GM18508 (cell line): ENCODE data around the gene CCM2.

Source experiments
- ATAC-seq: cut with Tn5 transposase; IDR thresholded peaks from one replicate; pipeline ENCODE4 v1.9.1; 2021; ENCODE audit warnings: moderate number of reproducible peaks; ENCODE audit not compliant: insufficient read depth, unreplicated experiment

Gene CCM2

DNA sequence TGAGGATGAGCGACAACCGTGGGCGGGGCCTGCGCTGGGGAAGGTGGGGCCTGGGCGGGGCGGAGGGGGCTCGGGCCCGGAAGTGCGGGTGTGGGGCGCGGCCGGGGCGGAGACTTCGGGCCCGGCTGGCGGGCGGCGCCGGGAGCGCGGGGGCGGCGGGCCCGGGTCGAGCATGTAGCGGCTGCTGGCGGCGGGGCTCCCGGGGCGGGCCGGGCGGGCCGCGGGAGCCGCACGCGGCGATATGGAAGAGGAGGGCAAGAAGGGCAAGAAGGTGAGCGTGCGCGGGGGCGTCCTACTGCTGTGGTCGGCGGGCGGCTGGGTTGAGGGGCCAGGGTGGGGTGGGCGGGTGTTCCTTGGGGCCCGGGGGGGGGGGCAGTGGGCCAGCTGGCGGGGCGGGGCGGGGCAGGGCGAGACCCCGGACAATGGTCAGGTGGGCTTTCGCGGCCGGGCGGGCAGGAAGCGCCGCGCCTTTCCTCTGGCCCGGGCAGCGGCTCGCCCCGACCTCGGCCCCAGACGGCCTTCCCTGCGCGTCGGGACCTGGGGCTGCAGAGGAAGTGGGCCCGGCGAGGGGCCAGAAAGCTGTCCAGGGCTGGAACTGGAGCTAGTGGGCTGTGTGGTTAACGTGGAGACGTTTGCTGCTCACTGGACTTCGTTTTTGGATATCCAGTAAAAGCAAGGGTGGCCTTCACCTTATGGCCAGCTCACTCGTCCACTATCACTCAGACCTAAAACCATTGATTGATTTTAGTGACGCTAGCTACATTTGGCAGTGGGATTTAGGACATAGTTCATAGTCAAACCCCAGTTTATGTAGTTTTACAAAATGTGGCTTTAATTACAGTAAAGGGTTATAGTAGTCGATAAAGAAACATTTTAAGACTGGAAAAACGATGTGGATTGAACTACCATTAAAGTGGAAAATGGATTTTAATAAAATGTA is at the start of gene CCM2:
TSS of gene CCM2 (plus strand) at position 109 of the 940 bp plus-strand sequence. CDS start at position 242, 133 bp downstream.
- no peak for ATAC-seq

DNA sequence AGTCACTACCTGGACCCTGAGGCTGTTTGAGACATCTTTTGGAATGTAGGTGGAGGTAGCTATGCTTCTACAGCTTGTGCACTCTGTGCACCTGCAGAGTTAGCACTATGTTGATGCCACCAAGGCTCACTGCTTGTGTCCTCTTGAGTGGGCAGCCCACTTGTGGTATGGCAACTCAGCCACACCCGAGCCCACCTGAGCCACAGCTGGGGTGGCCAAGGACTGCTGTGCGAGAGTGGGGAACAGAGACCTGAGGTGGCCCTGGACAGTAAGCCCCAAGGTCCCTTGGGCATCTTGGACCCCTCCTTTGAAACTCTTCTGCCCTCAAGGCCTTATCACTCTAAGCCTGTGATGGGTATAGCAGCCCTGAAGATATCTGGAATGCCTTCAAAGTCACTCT is 46.8 kb upstream of the CCM2 start:
- no peak for ATAC-seq

DNA sequence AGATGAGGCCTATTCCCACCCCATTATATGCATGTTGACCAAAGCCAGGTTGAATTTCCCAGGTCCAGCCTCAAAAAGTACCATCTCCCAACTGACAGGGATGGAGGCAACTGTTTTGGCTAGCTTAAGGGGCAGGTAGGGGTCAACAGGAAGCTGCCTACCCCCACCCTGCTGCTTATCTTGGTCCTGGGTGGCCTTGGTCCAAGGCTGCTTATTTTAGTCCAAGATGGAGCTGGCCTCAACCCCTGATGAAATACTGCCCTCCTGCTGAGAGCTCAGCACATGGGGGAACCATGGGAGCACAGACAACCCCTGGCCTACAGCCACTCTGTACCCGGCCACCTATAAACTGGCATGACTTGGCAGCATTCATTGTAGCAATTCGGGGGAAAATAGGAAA is 44.3 kb upstream of the CCM2 start:
- no peak for ATAC-seq

DNA sequence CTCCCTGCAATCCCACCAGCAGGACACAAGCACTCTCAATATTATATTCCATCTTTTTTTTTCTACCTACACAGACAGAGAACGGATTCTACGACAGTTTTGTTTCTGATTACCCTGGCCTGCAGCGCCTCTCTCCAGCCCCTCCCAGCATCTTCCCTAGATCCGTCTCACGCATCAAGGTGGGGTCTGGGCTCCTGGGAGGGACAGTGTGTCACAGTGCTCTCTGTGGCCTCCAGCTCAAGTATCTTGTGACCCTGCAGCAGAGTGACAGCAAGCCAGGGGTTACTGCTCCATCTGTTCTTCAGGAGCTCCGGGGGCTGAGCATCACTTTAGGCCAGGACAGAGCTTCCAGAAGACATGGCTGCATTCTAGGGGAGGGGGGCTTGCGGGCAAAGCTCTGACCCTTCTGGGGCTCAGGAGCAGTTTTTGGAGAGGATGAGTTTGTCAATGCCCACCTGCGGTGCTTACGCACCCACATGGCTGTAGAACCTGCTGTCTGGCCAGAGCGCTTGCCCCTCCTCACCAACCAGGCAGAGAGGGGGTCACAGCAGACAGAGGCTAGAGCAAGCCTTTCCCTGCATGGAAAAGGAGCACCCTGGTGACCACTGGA is 43.7 kb upstream of the CCM2 start:
- ATAC-seq = no peak

DNA sequence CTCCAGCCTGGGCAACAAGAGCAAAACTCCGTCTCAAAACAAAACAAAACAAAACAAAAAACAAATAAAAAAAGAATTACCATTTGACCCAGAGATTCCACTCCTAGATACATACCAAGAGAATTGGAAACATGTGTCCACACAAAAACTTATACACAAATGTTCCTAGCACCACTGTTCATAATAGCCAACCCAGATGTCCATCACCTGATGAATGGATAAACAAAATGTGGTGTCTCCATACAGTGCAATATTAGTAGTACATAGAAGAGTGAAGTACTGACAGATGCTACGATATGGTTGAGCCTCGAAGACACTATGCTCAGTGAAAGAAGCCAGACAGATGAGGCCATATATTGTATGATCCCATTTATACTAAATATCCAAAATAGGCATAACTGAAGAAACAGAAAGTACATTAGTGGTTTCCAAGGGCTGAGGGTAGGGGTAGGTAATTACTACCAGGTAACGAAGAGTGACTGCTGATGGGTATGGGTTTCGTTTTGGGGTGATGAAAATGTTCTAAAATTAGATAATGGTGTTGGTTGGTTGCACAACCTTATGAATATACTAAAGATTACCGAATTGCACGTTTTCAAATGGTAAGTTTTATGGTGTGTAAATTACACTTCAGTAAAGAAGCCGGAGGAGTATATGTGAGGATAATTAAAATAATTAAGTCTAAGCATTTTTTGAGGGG is 41.2 kb upstream of the CCM2 start:
- no peak for ATAC-seq

DNA sequence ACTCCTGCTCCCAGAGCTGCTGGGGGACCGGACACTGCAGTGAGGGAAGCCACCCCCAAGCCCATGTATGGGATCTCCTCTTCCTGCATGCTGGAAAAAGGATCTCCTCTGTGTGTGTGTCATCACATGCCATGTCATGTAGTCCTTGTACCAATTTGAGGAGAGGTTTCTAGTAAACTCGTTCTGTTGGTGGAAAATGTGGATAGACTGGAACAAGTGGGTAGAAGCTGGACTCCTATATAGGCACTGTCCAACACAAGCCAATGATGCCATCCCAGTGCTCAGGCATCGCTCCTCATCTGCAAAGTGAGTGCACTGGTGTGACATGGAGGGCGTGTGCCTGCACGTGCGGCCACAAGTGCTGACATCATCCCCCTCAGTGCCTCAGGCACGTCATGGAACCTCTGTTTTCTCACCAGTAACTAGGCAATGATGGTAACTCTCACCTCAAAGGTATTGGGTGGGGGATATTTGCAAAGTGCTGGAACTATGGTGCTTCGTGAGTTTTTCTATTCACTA is 40.5 kb upstream of the CCM2 start:
- ATAC-seq = no peak

DNA sequence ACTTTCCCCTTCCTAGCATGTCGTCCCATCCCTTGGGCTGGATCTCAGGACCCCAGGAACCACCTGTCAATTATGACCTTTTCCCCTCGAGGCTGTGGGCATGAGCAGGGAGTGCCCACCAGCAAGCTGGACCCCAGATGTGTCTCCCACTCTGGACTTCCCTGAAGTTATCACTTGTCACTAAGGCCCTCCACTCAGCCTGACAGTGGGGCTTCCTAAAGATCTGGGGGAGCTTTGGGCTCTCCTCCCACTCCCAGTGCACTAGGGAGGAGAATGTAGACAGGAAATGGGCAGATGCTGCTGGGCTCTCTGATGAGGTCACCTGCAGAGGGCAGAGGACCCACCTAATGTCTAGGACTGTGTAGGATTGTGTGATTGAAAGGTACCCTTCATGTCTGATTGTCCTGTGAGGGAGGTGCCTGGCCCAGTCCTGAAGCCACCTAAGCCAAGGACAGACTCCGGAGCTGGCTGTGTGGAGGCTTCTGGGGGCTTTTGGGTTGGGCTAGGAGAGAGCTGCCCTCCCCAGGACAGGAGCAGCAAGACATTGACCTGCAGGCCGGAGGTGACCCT is 39.9 kb upstream of the CCM2 start:
- no peak for ATAC-seq

DNA sequence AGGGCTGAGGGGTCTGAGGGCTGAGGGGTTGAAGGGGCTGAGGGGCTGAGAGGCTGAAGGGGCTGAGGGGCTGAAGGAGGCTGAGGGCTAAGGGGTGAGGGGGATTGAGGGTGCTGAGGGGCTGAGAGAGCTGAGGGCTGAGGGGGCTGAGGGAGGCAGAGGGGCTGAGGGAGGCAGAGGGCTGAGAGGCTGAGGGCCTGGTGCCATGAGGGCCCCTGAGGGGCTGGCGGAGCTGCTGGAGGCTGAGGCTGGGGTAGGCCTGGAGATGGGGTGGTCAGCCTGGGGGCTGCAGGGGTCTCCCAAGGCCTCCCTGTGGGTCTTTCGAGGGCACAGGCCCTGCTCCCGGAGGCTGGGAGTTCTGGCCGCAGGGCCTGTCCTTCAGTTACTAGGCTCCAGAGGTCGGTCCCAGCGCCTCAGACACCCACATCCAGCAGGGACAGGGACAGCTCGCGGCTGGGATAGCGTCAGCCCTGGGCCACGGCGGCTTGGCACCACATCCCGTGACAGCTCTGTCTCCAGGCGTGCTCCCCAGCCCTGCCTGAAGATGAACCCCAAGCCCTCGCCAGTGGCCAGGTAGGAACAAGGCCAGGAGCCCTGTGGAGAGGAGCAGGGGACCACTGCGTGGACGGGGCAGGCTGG is 38.0 kb upstream of the CCM2 start:
- no peak for ATAC-seq

DNA sequence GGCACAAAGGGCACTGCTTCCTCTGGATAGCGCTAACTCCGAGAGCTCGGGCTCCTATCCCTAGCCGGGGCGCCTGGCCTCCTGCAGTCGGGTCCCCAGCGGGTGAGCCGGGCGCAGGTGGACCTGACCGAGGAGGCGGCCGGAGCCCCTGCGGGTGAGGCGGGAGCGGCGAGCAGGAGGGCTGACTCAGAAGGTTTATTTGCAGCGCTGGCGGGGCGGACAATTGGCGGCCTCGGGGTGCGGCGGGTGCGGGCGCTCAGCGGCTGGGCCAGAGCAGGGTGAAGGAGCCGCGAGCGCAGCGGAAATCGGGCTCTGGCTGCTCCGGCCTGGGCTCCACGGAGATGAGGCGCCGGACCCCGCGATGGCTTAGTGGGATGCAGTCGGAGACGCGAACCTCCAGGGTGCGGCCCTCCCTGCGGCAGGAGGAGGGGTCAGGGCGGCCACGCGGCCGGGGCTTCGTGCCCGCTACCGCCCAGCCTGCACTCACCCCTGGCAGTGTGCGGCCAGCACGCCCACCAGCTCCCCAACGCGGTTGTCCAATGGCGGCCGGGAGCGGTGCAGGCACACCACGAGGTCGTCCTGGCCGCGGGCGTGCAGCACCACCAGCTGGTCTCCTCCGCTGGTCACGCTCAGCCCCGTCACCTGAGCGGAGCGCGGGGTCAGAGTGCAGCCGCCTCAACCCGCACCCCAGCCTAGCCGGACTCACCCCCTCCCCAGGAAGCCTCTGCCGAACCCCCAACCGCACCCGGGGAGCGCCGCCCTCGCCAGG is 37.3 kb upstream of the CCM2 start:
- no peak for ATAC-seq

DNA sequence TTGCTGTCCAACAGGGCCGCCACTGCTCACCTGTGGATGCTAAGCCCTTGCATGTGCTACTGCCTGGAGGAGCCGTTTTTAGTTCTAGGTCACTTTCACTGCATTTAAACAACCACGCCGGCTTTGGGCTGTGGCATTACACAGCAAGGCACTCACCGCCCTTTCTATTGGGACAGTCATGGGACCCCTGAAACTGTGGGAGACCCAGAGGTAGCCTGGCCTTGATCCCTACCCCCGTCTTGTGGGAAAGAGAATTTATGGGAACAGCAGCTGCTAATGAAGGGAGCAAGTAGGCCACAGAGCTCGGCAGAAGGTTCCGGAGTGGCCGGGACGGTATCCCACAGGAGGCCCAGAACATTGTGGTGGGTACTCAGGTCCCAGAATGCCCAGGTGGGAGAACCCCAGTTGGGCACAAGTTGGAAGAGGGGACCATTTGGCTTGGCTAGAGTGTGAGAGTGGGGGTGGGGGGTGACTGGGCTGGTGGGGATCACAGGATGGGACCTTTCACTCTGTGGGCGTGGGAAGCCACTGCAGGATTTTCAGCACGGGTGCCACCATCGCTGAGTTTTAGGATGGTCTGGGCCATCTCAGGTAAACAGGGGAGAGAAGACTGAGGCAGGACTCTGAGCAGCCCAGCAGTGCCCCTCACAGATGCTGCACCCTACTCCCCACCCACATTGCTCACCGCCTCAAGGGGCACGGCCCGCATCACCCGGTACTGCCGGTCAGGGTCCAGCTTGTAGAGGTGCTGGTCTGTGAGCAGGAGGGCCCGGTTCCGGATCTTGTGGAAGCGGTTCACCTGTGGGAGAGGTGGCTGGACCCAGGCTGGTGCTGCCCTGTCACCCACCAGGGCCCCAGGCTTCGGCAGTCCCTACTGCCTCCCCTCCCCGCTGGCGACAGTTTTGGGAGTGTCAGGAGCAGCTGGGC is 36.4 kb upstream of the CCM2 start:
- ATAC-seq = no peak

DNA sequence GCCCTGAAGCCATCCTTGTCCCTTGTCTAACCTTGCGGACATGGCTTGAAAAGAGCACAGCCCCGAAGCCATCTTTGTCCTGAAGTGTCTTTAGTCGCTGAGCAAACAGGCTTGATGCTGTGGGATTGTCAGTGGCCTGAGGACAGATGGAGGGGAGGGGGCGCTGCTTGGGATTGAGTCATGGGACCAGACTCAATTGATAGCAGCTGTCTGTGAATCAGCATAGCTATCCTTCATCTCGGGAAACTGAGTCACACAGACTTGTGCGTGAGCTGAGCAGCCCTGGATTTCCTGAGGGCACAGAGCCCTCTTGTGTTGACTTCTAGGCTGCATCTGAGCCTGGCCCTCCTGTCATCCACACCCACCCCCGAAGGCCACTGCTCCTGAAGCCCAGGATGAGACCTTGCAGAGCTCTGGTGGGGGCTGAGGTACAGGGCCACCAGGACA is 35.6 kb upstream of the CCM2 start:
- no peak for ATAC-seq

DNA sequence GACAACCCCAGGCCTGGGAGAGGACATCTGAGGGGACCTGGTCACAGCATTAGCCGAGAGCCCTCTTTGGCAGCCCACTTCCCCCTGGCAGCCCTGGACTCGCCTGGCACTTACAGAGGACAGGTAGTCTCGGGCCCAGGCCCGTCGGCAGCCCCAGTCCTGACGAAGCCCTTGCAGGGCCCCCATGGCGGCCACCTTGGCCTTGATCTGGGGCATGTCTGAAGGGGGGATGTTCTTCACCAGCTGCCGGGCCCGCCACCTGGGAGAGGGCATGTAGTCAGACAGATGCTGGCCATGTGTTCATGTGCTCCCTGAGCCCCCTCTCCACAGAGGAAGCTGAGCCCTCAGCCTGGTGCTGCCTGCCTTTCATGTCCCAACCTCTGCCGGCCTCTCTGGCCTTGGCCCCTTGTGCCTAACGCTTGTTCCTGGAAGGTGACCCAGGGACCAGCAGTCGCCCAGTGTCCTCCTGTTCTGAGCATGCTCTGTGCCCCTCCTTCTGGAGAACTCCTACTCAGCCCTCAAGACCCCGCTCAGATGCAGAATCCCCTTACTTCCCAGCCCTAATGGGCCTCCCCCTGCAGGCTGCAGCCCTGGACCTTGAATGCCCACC is 35.1 kb upstream of the CCM2 start:
- no peak for ATAC-seq

DNA sequence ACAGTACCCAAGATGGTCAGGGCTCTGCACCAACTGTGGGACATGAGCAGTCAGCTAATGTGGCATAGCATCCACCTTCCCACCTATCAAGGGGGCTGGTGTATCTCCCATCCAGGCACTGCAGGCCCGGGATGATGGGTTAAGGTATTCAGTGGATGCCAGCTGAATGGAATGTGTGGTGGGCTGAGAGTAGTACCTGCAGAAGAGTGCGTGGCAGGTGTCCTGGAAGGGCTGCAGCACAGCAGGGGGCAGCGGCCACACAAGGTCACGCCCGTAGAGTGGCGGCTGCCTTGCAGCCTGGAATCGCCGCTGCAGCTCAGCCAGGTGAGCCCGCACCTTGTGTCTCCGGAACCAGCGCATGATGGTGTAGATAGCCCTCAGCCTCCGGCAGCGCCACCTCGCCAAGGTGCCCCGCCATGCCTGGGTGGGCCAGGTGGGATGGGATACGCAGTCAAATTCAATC is 34.5 kb upstream of the CCM2 start:
- ATAC-seq = no peak

DNA sequence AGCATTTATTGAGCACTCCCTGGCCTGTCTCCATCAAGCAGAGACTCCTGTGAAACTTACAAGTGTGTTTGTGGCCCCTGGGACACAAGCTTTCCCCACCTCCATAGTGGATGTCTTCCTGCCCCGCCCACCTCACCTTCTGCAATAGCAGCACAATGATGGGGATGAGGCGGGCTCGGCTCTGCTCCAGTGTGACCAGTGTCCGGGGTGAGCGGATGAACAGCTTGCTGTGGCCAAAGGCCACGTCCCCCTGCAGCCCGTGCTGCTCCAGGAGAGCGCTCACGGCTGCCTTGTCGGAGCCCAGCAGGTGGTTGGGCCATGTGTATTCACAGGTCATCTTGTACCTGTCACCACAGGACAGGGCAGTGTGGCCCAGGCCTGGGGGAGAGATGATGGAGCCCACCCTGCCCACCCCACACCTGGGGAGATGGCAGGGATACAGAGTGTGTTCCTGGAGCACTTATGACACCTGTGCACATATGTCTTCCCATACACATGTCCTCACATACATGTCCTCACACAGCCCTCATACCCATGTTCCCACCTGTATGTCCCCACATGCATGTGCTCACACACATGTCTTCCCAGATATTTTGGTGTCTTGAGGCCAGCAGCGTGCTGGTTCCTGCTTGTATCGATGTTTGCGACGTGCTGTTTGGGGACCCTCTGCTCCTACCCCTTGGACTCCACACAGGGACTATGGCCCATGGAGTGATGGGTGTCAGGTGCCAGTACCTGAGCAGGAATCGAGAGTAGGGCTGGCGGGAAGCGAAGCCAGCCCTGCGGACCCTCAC is 33.9 kb upstream of the CCM2 start:
- ATAC-seq = no peak

DNA sequence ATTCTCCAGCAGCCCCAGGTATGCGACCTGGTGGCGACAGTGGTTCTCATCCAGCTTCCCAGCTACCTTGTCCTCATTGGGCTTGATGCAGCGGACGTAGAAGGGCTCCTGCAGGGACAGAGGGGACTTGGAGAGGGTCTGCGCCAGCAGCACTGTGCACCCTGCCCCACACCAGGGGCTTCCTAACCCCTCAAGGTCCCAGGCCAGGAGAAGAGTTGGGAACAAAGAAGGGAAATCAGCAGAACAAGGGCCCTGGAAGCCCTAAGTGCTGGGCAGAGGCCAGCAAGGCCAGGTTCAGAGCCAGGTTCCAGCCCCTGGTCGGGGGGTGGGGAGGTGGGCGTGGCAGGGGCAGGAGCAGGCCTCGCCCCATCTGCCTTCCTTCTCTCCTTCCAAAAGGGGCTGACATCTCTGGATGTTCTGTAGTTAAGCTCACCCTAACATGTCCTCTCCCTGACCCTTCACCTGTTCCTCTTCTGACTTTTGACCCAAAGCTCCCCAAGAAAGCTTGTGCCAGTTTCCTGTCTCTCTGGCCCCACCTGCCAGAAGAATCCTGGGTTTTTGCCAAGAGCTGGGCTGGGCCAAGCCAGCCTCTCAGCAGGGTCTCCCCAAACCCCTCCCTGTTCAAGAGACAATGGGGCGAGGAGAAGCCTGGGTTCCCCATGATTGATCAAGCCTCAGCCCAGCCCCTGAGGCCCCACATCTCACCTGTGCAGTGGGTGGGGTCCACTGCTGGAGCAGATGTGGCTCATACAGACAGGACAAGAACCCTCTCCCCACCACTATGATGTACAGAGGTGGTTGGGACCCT is 33.1 kb upstream of the CCM2 start:
- ATAC-seq = no peak
